ENCODE results near the gene EPM2A. TPM values are rescaled to one million over a fixed set of nuclear protein-coding genes. Genes with fewer than 3 reads are reported as not detected.

EPM2A gene
- total RNA-seq, 2 experiments from 2014 or later, result 34.9 to 39.2 TPM

GRCh38 chr6:145723646-145724045 lies 11.7 kb downstream of the EPM2A start:
- peaks cover 20% of the 10 kb centered on the region for H3K9me3 ChIP-seq (ENCODE audit: low read length)
- CTCF ChIA-PET (ENCODE audit: unreplicated experiment), result no interaction called here
- H3K4me3 ChIP-seq (ENCODE audit: low read depth, low read length, poor library complexity, severe bottlenecking), result no peak overlapping the region
- H3K79me2 ChIP-seq (ENCODE audit: insufficient read depth, low read depth, low read length), result peaks cover 31% of the 10 kb centered on the region
- no peak overlapping the region for H3K4me2 ChIP-seq (ENCODE audit: low read length)
- H3K9me2 ChIP-seq (ENCODE audit: insufficient read depth, low read length), result no peaks in the 10 kb centered on the region
- POLR2A ChIA-PET, result interaction anchor here (0.6 to 1.0 kb wide), 2 partner anchors 11 to 181 kb away, joined by 3 to 4 read pairs; no protein-coding TSS in a partner anchor
- no peaks in the 10 kb centered on the region for H3K4me1 ChIP-seq (ENCODE audit: insufficient read depth, low read length, poor library complexity, severe bottlenecking)
- no peak overlapping the region for H2AFZ ChIP-seq (ENCODE audit: low read length)
- no peaks in the 10 kb centered on the region for H4K20me1 ChIP-seq (ENCODE audit: insufficient read depth, low read length)
- intact Hi-C loops (cut with micrococcal nuclease; ENCODE audit: unreplicated experiment), result no loop called here
- DNase-seq (ENCODE audit: low spot score), result no peak
- H3K36me3 ChIP-seq (ENCODE audit: insufficient read depth, low read length), result peaks cover 38% of the 10 kb centered on the region
- no peak for TF ChIP-seq EZH2phosphoT487 (IDR thresholded peaks at IDR 0.05; ENCODE audit: borderline replicate concordance, low read depth, low read length)
- no peak for TF ChIP-seq CTCF (conservative IDR thresholded peaks at IDR 0.05; ENCODE audit: low read length)
- no TSS peak for BruUV-seq (replicated peaks)
- H3K27ac ChIP-seq (ENCODE audit: low read depth, low read length, poor library complexity, severe bottlenecking), result no peak overlapping the region

GRCh38 chr6:145722190-145722589 lies 13.1 kb downstream of the EPM2A start:
- H3K79me2 ChIP-seq (ENCODE audit: insufficient read depth, low read depth, low read length), result peaks cover 31% of the 10 kb centered on the region
- no peak for TF ChIP-seq CTCF (conservative IDR thresholded peaks at IDR 0.05; ENCODE audit: low read length)
- no peak overlapping the region for H3K4me2 ChIP-seq (ENCODE audit: low read length)
- no peak for DNase-seq (ENCODE audit: low spot score)
- ChIA-PET POLR2A (interaction anchor here (2.4 kb wide), 1 partner anchor 7 kb away, joined by 8 read pairs; no protein-coding TSS in a partner anchor), CTCF (ENCODE audit: unreplicated experiment) (no interaction called here)
- H3K27ac ChIP-seq (ENCODE audit: low read depth, low read length, poor library complexity, severe bottlenecking), result no peak overlapping the region
- BruUV-seq (replicated peaks), result no TSS peak
- no peak overlapping the region for H3K4me3 ChIP-seq (ENCODE audit: low read depth, low read length, poor library complexity, severe bottlenecking)
- H3K9me2 ChIP-seq (ENCODE audit: insufficient read depth, low read length), result no peaks in the 10 kb centered on the region
- H4K20me1 ChIP-seq (ENCODE audit: insufficient read depth, low read length), result no peaks in the 10 kb centered on the region
- H2AFZ ChIP-seq (ENCODE audit: low read length), result no peak overlapping the region
- H3K9me3 ChIP-seq (ENCODE audit: low read length), result peaks cover 7% of the 10 kb centered on the region; the same call in 1 of the 2 replicates
- intact Hi-C loops (cut with micrococcal nuclease; ENCODE audit: unreplicated experiment), result no loop called here
- H3K4me1 ChIP-seq (ENCODE audit: insufficient read depth, low read length, poor library complexity, severe bottlenecking), result no peaks in the 10 kb centered on the region
- H3K36me3 ChIP-seq (ENCODE audit: insufficient read depth, low read length), result peaks cover 24% of the 10 kb centered on the region

- no peak overlapping the region for H2AFZ ChIP-seq (ENCODE audit: low read length)
- CTCF ChIA-PET (ENCODE audit: unreplicated experiment), result no interaction called here
- TF ChIP-seq EZH2phosphoT487 (IDR thresholded peaks at IDR 0.05; ENCODE audit: borderline replicate concordance, low read depth, low read length) (no peak), CTCF (conservative IDR thresholded peaks at IDR 0.05; ENCODE audit: low read length) (no peak)
- H3K36me3 ChIP-seq (ENCODE audit: insufficient read depth, low read length), result peaks cover 28% of the 10 kb centered on the region
- peaks cover 9% of the 10 kb centered on the region; the same call in 1 of the 2 replicates for H3K9me3 ChIP-seq (ENCODE audit: low read length)
- intact Hi-C loops (cut with micrococcal nuclease; ENCODE audit: unreplicated experiment), result no loop called here
- no peak overlapping the region for H3K27ac ChIP-seq (ENCODE audit: low read depth, low read length, poor library complexity, severe bottlenecking)
- H4K20me1 ChIP-seq (ENCODE audit: insufficient read depth, low read length), result no peaks in the 10 kb centered on the region
- BruUV-seq (replicated peaks), result no TSS peak
- H3K4me1 ChIP-seq (ENCODE audit: insufficient read depth, low read length, poor library complexity, severe bottlenecking), result no peaks in the 10 kb centered on the region
- no peaks in the 10 kb centered on the region for H3K9me2 ChIP-seq (ENCODE audit: insufficient read depth, low read length)
- POLR2A ChIA-PET, result interaction anchor here (2.4 kb wide), 1 partner anchor 8 kb away, joined by 8 read pairs; no protein-coding TSS in a partner anchor
- no peak for DNase-seq (ENCODE audit: low spot score)
- H3K4me2 ChIP-seq (ENCODE audit: low read length), result no peak overlapping the region
- no peak overlapping the region for H3K4me3 ChIP-seq (ENCODE audit: low read depth, low read length, poor library complexity, severe bottlenecking)
- peaks cover 27% of the 10 kb centered on the region for H3K79me2 ChIP-seq (ENCODE audit: insufficient read depth, low read depth, low read length)
These were observed 14.2 kb downstream of the EPM2A start for GRCh38 chr6:145721144-145721543.

Measured in OCI-LY7 (cell line).